Activated naive CD8-positive, alpha-beta T cell treated with anti-CD3 and anti-CD28 coated beads, Interleukin-2, amount 50 U/mL, for 24 hours (primary cell): ENCODE measurements around the gene SLC35A2.
"Not testable (repeated sequence)": the region's sequence is repeated elsewhere in the genome, so short reads cannot be mapped to it uniquely, and the experiment has no call there.

Experiments used
- ATAC-seq: fragments of 150-1000 bp; cut with Tn5 transposase; one replicate; pipeline ENCODE4 v1.10.0; 2021
- DNase-seq: peaks from one replicate; pipeline ENCODE4 v3.0.0; 2021
- H3K27ac Mint-ChIP-seq: one replicate; pipeline ENCODE4 v1.8.0; 2021; ENCODE audit warnings: mild to moderate bottlenecking, mixed read lengths
- H3K27me3 Mint-ChIP-seq: one replicate; pipeline ENCODE4 v1.8.0; 2021; ENCODE audit warnings: mixed read lengths
- H3K36me3 Mint-ChIP-seq: one replicate; pipeline ENCODE4 v1.8.0; 2021; ENCODE audit warnings: low read depth, mixed read lengths
- H3K4me1 Mint-ChIP-seq: one replicate; pipeline ENCODE4 v1.8.0; 2021; ENCODE audit warnings: mixed read lengths
- H3K4me3 Mint-ChIP-seq: one replicate; pipeline ENCODE4 v1.8.0; 2021; ENCODE audit warnings: mild to moderate bottlenecking, moderate library complexity, mixed read lengths
- H3K9me3 Mint-ChIP-seq: one replicate; pipeline ENCODE4 v1.8.0; 2021; ENCODE audit warnings: mixed read lengths

SLC35A2 gene

GRCh38 chrX:48901069-48901468 is 10.4 kb downstream of the SLC35A2 start:
- Mint-ChIP-seq H3K27me3 (no peaks in the 10 kb centered on the region), H3K36me3 (peaks cover 2% of the 10 kb centered on the region), H3K27ac (no peak overlapping the region), H3K4me1 (peaks cover 20% of the 10 kb centered on the region), H3K4me3 (no peak overlapping the region), H3K9me3 (no peaks in the 10 kb centered on the region)
- ATAC-seq (no peak), DNase-seq (no peak)

- Mint-ChIP-seq H3K4me1 (peaks cover 25% of the 10 kb centered on the region), H3K36me3 (peaks cover 5% of the 10 kb centered on the region), H3K4me3 (peak overlapping the region; percentile 91), H3K9me3 (no peaks in the 10 kb centered on the region), H3K27me3 (no peaks in the 10 kb centered on the region), H3K27ac (no peak overlapping the region)
- DNase-seq (no peak), ATAC-seq (no peak)
Measured at GRCh38 chrX:48899078-48899410, 12.4 kb downstream of the SLC35A2 start.

GRCh38 chrX:48897625-48898306 is 13.7 kb downstream of the SLC35A2 start, which contains the start of the genes PQBP1 and TIMM17B:
Gene PQBP1 (plus strand): TSS chrX:48897930. CDS start chrX:48898510, 580 bp downstream.
Gene TIMM17B (minus strand): TSS chrX:48897768. CDS start chrX:48897749, 19 bp downstream.
- Mint-ChIP-seq H3K4me1 (peaks cover 26% of the 10 kb centered on the region), H3K9me3 (no peaks in the 10 kb centered on the region), H3K4me3 (peak within 1 kb of the TSS; percentile 91), H3K36me3 (peaks cover 5% of the 10 kb centered on the region), H3K27ac (peak within 1 kb of the TSS; percentile 96), H3K27me3 (no peaks in the 10 kb centered on the region)
- DNase-seq (peak; percentile 82), ATAC-seq (peak; percentile 94)

GRCh38 chrX:48897157-48897624 is 14.3 kb downstream of the SLC35A2 start:
- Mint-ChIP-seq H3K27me3 (no peaks in the 10 kb centered on the region), H3K4me1 (peaks cover 26% of the 10 kb centered on the region), H3K4me3 (peak overlapping the region; percentile 91), H3K9me3 (no peaks in the 10 kb centered on the region), H3K27ac (peak overlapping the region; percentile 96), H3K36me3 (peaks cover 5% of the 10 kb centered on the region)
- ATAC-seq, result peak; percentile 27
- peak; percentile 68 for DNase-seq

GRCh38 chrX:48896611-48897011 is 14.8 kb downstream of the SLC35A2 start:
- Mint-ChIP-seq H3K36me3 (peaks cover 5% of the 10 kb centered on the region), H3K4me3 (peak overlapping the region; percentile 91)

GRCh38 chrX:48894891-48895290 is 16.6 kb downstream of the SLC35A2 start:
- H3K4me1 Mint-ChIP-seq, result peaks cover 38% of the 10 kb centered on the region
- no peaks in the 10 kb centered on the region for H3K9me3 Mint-ChIP-seq
- no peak overlapping the region for H3K4me3 Mint-ChIP-seq
- ATAC-seq (no peak), DNase-seq (no peak)
- peaks cover 4% of the 10 kb centered on the region for H3K36me3 Mint-ChIP-seq
- H3K27me3 Mint-ChIP-seq, result no peaks in the 10 kb centered on the region
- H3K27ac Mint-ChIP-seq, result peak overlapping the region; percentile 46

More at GRCh38 chrX:48896611-48897011, 14.8 kb downstream of the SLC35A2 start:
- DNase-seq, result no peak
- no peak for ATAC-seq
- Mint-ChIP-seq H3K27me3 (no peaks in the 10 kb centered on the region), H3K9me3 (no peaks in the 10 kb centered on the region), H3K4me1 (peaks cover 29% of the 10 kb centered on the region), H3K27ac (peak overlapping the region; percentile 96)

GRCh38 chrX:48893556-48894348 is 17.7 kb downstream of the SLC35A2 start:
- Mint-ChIP-seq H3K36me3 (peaks cover 4% of the 10 kb centered on the region), H3K4me1 (peaks cover 34% of the 10 kb centered on the region), H3K27ac (no peak overlapping the region), H3K27me3 (no peaks in the 10 kb centered on the region), H3K4me3 (no peak overlapping the region), H3K9me3 (no peaks in the 10 kb centered on the region)
- DNase-seq (no peak), ATAC-seq (no peak)

GRCh38 chrX:48892896-48893295 is 18.6 kb downstream of the SLC35A2 start:
- H3K36me3 Mint-ChIP-seq, result peaks cover 4% of the 10 kb centered on the region
- no peak overlapping the region for H3K4me3 Mint-ChIP-seq
- no peak overlapping the region for H3K27ac Mint-ChIP-seq

GRCh38 chrX:48891402-48892288 is 19.8 kb downstream of the SLC35A2 start:
- Mint-ChIP-seq H3K4me1 (peaks cover 23% of the 10 kb centered on the region), H3K9me3 (no peaks in the 10 kb centered on the region), H3K4me3 (peak overlapping the region; percentile 83), H3K27ac (no peak overlapping the region), H3K27me3 (no peaks in the 10 kb centered on the region), H3K36me3 (peaks cover 4% of the 10 kb centered on the region)
- DNase-seq, result peak; percentile 67
- ATAC-seq, result peak; percentile 92

More at GRCh38 chrX:48892896-48893295, 18.6 kb downstream of the SLC35A2 start:
- Mint-ChIP-seq H3K27me3 (no peaks in the 10 kb centered on the region), H3K4me1 (peaks cover 32% of the 10 kb centered on the region), H3K9me3 (no peaks in the 10 kb centered on the region)
- DNase-seq, result no peak
- no peak for ATAC-seq

- peak; percentile 19 for DNase-seq
Measured at GRCh38 chrX:48890934-48891401, 20.5 kb downstream of the SLC35A2 start.

GRCh38 chrX:48890296-48890925 is 21.0 kb downstream of the SLC35A2 start:
- H3K27me3 Mint-ChIP-seq, result no peaks in the 10 kb centered on the region
- peak; percentile 19 for DNase-seq
- ATAC-seq, result no peak
- peak overlapping the region; percentile 83 for H3K4me3 Mint-ChIP-seq
- H3K4me1 Mint-ChIP-seq, result peaks cover 17% of the 10 kb centered on the region
- peak overlapping the region; percentile 86 for H3K27ac Mint-ChIP-seq
- peaks cover 3% of the 10 kb centered on the region for H3K36me3 Mint-ChIP-seq
- H3K9me3 Mint-ChIP-seq, result no peaks in the 10 kb centered on the region

More at GRCh38 chrX:48890934-48891401, 20.5 kb downstream of the SLC35A2 start:
- ATAC-seq, result peak; percentile 27
- no peaks in the 10 kb centered on the region for H3K27me3 Mint-ChIP-seq
- H3K9me3 Mint-ChIP-seq, result no peaks in the 10 kb centered on the region
- H3K4me1 Mint-ChIP-seq, result peaks cover 18% of the 10 kb centered on the region
- peak overlapping the region; percentile 86 for H3K27ac Mint-ChIP-seq
- H3K36me3 Mint-ChIP-seq, result peaks cover 4% of the 10 kb centered on the region
- H3K4me3 Mint-ChIP-seq, result peak overlapping the region; percentile 83

GRCh38 chrX:48886586-48886985 is 24.9 kb downstream of the SLC35A2 start:
- not testable (repeated sequence) for H3K27me3 Mint-ChIP-seq, H3K27ac Mint-ChIP-seq, H3K9me3 Mint-ChIP-seq, H3K4me1 Mint-ChIP-seq, DNase-seq, H3K36me3 Mint-ChIP-seq, ATAC-seq, H3K4me3 Mint-ChIP-seq

GRCh38 chrX:48883729-48884128 is 27.7 kb downstream of the SLC35A2 start:
- no peaks in the 10 kb centered on the region for H3K27me3 Mint-ChIP-seq
- no peak overlapping the region for H3K27ac Mint-ChIP-seq
- no peaks in the 10 kb centered on the region for H3K36me3 Mint-ChIP-seq
- H3K9me3 Mint-ChIP-seq, result no peaks in the 10 kb centered on the region
- H3K4me3 Mint-ChIP-seq, result no peak overlapping the region
- no peak for DNase-seq
- H3K4me1 Mint-ChIP-seq, result no peaks in the 10 kb centered on the region
- ATAC-seq, result no peak
